Measurements from ENCODE around the gene PIH1D1.

Gene PIH1D1

GRCh38 chr19:49487277-49488045, 35.8 kb upstream of the PIH1D1 start, which contains the start of gene RPL13A (continued):
- TF ChIP-seq KLF16 (tag by site-specific recombination; IDR thresholded peaks at IDR 0.05) = peak; percentile 93
- no peak for TF ChIP-seq GFI1B (tag by site-specific recombination; IDR thresholded peaks at IDR 0.05)
- TF ChIP-seq PRDM10 (tag by site-specific recombination; IDR thresholded peaks at IDR 0.05) = no peak
- TF ChIP-seq ZNF221 (tag by site-specific recombination; IDR thresholded peaks at IDR 0.05; ENCODE audit: borderline replicate concordance) = no peak
- TF ChIP-seq ZBTB20 (tag by site-specific recombination; IDR thresholded peaks at IDR 0.05) = no peak
- no peak for TF ChIP-seq ZNF350 (tag by site-specific recombination; IDR thresholded peaks at IDR 0.05)
- TF ChIP-seq REPIN1 (tag by site-specific recombination; IDR thresholded peaks at IDR 0.05; ENCODE audit: low read depth) = peak; percentile 66; the same call in 1 of the 2 replicates
- TF ChIP-seq ZNF549 (tag by site-specific recombination; IDR thresholded peaks at IDR 0.05) = no peak
- 0 out of 2 replicates have a peak, but pooled peaks have one; percentile 12 for TF ChIP-seq ZBTB8A (tag by site-specific recombination; IDR thresholded peaks at IDR 0.05)
- TF ChIP-seq ZFP37 (tag by site-specific recombination; IDR thresholded peaks at IDR 0.05) = peak; percentile 88
- no peak for TF ChIP-seq ZNF398 (tag by site-specific recombination; IDR thresholded peaks at IDR 0.05)
- TF ChIP-seq ZNF776 (tag by site-specific recombination; IDR thresholded peaks at IDR 0.05; ENCODE audit: borderline replicate concordance) = no peak
- peak; percentile 14; the same call in 1 of the 2 replicates for TF ChIP-seq ZSCAN18 (tag by site-specific recombination; IDR thresholded peaks at IDR 0.05)
- no peak for TF ChIP-seq ZNF23 (tag by site-specific recombination; IDR thresholded peaks at IDR 0.05; ENCODE audit: borderline replicate concordance)
- no peak for TF ChIP-seq ZNF433 (tag by site-specific recombination; IDR thresholded peaks at IDR 0.05; ENCODE audit: low read depth)
- TF ChIP-seq ZNF138 (tag by site-specific recombination; IDR thresholded peaks at IDR 0.05; ENCODE audit: borderline replicate concordance) = 0 out of 2 replicates have a peak, but pooled peaks have one; percentile 33
- peak; percentile 98 for TF ChIP-seq ZNF629 (tag by site-specific recombination; IDR thresholded peaks at IDR 0.05)
- no peak for TF ChIP-seq ZNF624 (tag by site-specific recombination; IDR thresholded peaks at IDR 0.05)
- no peak for TF ChIP-seq GLI2 (tag by site-specific recombination; IDR thresholded peaks at IDR 0.05; ENCODE audit: borderline replicate concordance, low read depth)
- no peak for TF ChIP-seq ZNF121 (tag by site-specific recombination; IDR thresholded peaks at IDR 0.05)
- peak; percentile 86 for TF ChIP-seq ZBTB26 (tag by site-specific recombination; optimal IDR thresholded peaks at IDR 0.05)
- peak; percentile 91 for TF ChIP-seq BCL11B (tag by site-specific recombination; IDR thresholded peaks at IDR 0.05; ENCODE audit: low read depth)
- TF ChIP-seq ZNF518A (tag by site-specific recombination; conservative IDR thresholded peaks at IDR 0.05; ENCODE audit: low read depth) = no peak; the same call in 1 of the 2 replicates
- TF ChIP-seq IKZF3 (tag by site-specific recombination; IDR thresholded peaks at IDR 0.05) = no peak
- TF ChIP-seq ZNF521 (tag by site-specific recombination; IDR thresholded peaks at IDR 0.05) = no peak
- no peak for TF ChIP-seq ZNF341 (tag by site-specific recombination; IDR thresholded peaks at IDR 0.05; ENCODE audit: low read depth)
